OCI-LY3 (cell line): ENCODE results near the gene SMIM32.

Source experiments
- EZH2phosphoT487 ChIP-seq: fragments of 200-600 bp; shearing (Covaris generic); IDR thresholded peaks from 2 replicates; pipeline ENCODE4 v1.6.1; 2018; ENCODE audit warnings: antibody characterized with exemption, mixed run types, low read depth
- TF ChIP-seq, protein P1 (sequence below): fragments of 200-600, 300-600 bp; sonication (generic); IDR thresholded peaks from 2 replicates; pipeline ENCODE4 v1.5.1; 2014; ENCODE audit warnings: antibody characterized with exemption, low read length, low read depth

GRCh38 chr5:136143763-136144162 lies 49.2 kb downstream of the SMIM32 start:
- TF ChIP-seq, protein P1, sequence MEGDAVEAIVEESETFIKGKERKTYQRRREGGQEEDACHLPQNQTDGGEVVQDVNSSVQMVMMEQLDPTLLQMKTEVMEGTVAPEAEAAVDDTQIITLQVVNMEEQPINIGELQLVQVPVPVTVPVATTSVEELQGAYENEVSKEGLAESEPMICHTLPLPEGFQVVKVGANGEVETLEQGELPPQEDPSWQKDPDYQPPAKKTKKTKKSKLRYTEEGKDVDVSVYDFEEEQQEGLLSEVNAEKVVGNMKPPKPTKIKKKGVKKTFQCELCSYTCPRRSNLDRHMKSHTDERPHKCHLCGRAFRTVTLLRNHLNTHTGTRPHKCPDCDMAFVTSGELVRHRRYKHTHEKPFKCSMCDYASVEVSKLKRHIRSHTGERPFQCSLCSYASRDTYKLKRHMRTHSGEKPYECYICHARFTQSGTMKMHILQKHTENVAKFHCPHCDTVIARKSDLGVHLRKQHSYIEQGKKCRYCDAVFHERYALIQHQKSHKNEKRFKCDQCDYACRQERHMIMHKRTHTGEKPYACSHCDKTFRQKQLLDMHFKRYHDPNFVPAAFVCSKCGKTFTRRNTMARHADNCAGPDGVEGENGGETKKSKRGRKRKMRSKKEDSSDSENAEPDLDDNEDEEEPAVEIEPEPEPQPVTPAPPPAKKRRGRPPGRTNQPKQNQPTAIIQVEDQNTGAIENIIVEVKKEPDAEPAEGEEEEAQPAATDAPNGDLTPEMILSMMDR = no peak
- no peak for TF ChIP-seq EZH2phosphoT487
